Measurements from ENCODE around the gene UBE3C. TPM values are rescaled to one million over a fixed set of nuclear protein-coding genes. Genes with fewer than 3 reads are reported as not detected.
"Not testable (repeated sequence)": the region's sequence is repeated elsewhere in the genome, so short reads cannot be mapped to it uniquely, and the experiment has no call there.

Gene UBE3C
- total and polyA plus RNA-seq, 9 of the 15 experiments (the other 6 are each of a cell fraction or from before 2014, with no cell fraction given) = 9.6 to 91.7 (median 75.4) TPM

DNA sequence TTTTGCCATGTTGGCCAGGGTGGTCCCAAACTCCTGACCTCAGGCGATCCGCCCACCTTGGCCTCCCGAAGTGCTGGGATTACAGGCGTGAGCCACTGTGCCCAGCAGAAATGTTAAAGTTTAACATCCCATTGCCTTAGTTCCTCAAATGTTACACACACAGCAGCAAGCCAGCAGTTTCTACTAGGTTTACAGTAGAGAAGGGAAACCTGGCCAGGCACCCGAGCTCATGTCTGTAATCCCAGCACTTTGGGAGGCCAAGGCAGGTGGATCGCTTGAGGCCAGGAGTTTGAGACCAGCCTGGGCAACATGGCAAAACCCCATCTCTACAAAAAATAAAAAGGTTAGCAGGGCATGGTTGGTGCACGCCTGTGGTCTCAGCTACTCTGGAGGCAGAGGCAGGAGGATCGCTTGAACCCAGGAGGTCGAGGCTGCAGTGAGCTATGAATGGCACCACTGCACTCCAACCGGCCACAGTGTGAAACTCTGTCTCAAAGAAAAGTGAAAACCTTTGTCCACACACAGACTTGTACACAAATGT is 135.4 kb downstream of the UBE3C start:
- not testable (repeated sequence) for H3K4me2 ChIP-seq (ENCODE audit: insufficient read depth, low read length); BruUV-seq (replicated peaks); H3K9ac ChIP-seq (ENCODE audit: insufficient read depth in 1 of 2, low read depth in 2 of 2, low read length in 2 of 2); FAIRE-seq; DNase-seq (ENCODE audit: extremely low read depth in 1 of 4, low spot score in 3 of 4); H2AFZ ChIP-seq (ENCODE audit: low read depth, low read length); H3K9me3 ChIP-seq (replicated peaks; ENCODE audit: control insufficient read depth, insufficient read depth, low read depth, low read length); H4K20me1 ChIP-seq (replicated peaks; ENCODE audit: control insufficient read depth, insufficient read depth, low read length); H3K9me1 ChIP-seq (ENCODE audit: control insufficient read depth, insufficient read depth, low read length); H3K27ac ChIP-seq (ENCODE audit: extremely low read depth, low read depth, low read length); ATAC-seq; H3K4me3 ChIP-seq; H3K79me2 ChIP-seq (ENCODE audit: control insufficient read depth, insufficient read depth, low read length)
- Histone ChIP-seq H3K4me1 (replicated peaks in 1 of 2; ENCODE audit: control insufficient read depth in 2 of 2, insufficient read depth in 2 of 2, low read length in 2 of 2) (peaks cover 4 to 32% of the 10 kb centered on the region in 2 experiments; a peak in 4 of 5 replicates), H3K36me3 (ENCODE audit: control insufficient read depth, insufficient read depth, low read length) (peaks cover 31% of the 10 kb centered on the region; the same call in 2 of the 3 replicates), H3K27me3 (ENCODE audit: control insufficient read depth in 2 of 2, insufficient read depth in 2 of 2, low read length in 2 of 2) (peaks cover 2 to 13% of the 10 kb centered on the region in 2 experiments; a peak in 3 of 5 replicates)
- WGBS (ENCODE audit: insufficient coverage, low coverage, missing lambda C conversion rate) = 74% methylated on average over 9 of the region's 10 CpGs
- ChIA-PET CTCF (ENCODE audit: low intra/inter-chr PET ratio) (interaction anchor here (0.7 to 1.3 kb wide), 4 partner anchors 45 to 366 kb away, joined by 3 to 8 read pairs (median 4); no protein-coding TSS in a partner anchor), POLR2A (interaction anchor here (0.7 to 1.3 kb wide), 5 partner anchors 10 to 549 kb away, joined by 3 to 6 read pairs (median 3); no protein-coding TSS in a partner anchor)
- in situ Hi-C loops (cut with MboI) (loop anchor here (10.0 kb wide), 1 partner anchor 1469 kb away; no protein-coding TSS in a partner anchor), intact Hi-C loops (cut with micrococcal nuclease) (loop anchor here (5.0 kb wide), 3 partner anchors 68 to 1477 kb away; no protein-coding TSS in a partner anchor)

DNA sequence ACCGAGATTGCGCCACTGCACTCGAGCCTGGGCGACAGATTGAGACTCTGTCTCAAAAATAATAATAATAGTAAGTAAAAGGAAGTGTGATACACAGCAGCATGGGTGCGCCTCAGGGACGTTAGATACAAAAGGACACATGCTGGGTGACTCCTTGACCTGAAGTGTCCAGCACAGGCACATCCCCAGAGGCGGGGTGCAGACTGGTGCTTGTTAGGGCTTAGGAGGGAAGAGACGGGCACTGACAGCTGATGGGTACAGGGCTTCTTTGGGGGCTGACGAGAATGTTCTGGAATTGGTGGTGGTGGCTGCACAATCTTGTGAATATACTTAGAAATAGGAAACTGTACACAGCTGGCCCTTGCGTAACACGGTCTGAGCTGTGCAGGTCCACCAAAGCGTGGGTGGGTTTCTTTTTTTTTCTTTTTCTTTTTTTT is 136.3 kb downstream of the UBE3C start:
- ATAC-seq = no peak
- H2AFZ ChIP-seq (ENCODE audit: low read depth, low read length) = no peak overlapping the region
- H3K4me3 ChIP-seq = no peak overlapping the region
- no TSS peak for BruUV-seq (replicated peaks)
- ChIA-PET CTCF (ENCODE audit: low intra/inter-chr PET ratio) (no interaction called here), POLR2A (interaction anchor here (0.8 to 1.3 kb wide), 3 partner anchors 9 to 325 kb away, joined by 3 to 6 read pairs (median 4); no protein-coding TSS in a partner anchor)
- no peak overlapping the region for H3K4me2 ChIP-seq (ENCODE audit: insufficient read depth, low read length)
- peaks cover 4 to 37% of the 10 kb centered on the region in 2 experiments; a peak in 4 of 5 replicates for H3K4me1 ChIP-seq (replicated peaks in 1 of 2; ENCODE audit: control insufficient read depth in 2 of 2, insufficient read depth in 2 of 2, low read length in 2 of 2)
- no peaks in the 10 kb centered on the region for H3K9me3 ChIP-seq (replicated peaks; ENCODE audit: control insufficient read depth, insufficient read depth, low read depth, low read length)
- no peak overlapping the region for H3K9ac ChIP-seq (ENCODE audit: insufficient read depth in 1 of 2, low read depth in 2 of 2, low read length in 2 of 2)
- no peak for FAIRE-seq
- no peak overlapping the region for H3K27ac ChIP-seq (ENCODE audit: extremely low read depth, low read depth, low read length)
- no peaks in the 10 kb centered on the region for H3K9me1 ChIP-seq (ENCODE audit: control insufficient read depth, insufficient read depth, low read length)
- no peaks in the 10 kb centered on the region for H3K79me2 ChIP-seq (ENCODE audit: control insufficient read depth, insufficient read depth, low read length)
- H3K36me3 ChIP-seq (ENCODE audit: control insufficient read depth, insufficient read depth, low read length) = peaks cover 23% of the 10 kb centered on the region; the same call in 1 of the 3 replicates
- H3K27me3 ChIP-seq (ENCODE audit: control insufficient read depth in 2 of 2, insufficient read depth in 2 of 2, low read length in 2 of 2) = peaks cover 5 to 19% of the 10 kb centered on the region in 2 experiments; a peak in 4 of 5 replicates
- peak in 1 of 4 experiments; percentile 16 for DNase-seq (ENCODE audit: extremely low read depth in 1 of 4, low spot score in 3 of 4)
- H4K20me1 ChIP-seq (replicated peaks; ENCODE audit: control insufficient read depth, insufficient read depth, low read length) = peaks cover 3% of the 10 kb centered on the region
- WGBS (ENCODE audit: insufficient coverage, low coverage, missing lambda C conversion rate) = 49% methylated on average over 12 of the region's 12 CpGs
- intact Hi-C loops (cut with micrococcal nuclease) = loop anchor here (5.0 kb wide), 3 partner anchors 67 to 1478 kb away; no protein-coding TSS in a partner anchor
- in situ Hi-C loops (cut with MboI) = loop anchor here (10.0 kb wide), 1 partner anchor 1470 kb away; no protein-coding TSS in a partner anchor
- TF ChIP-seq EGR1 (conservative IDR thresholded peaks at IDR 0.05) (peak; percentile 54; the same call in 1 of the 2 replicates), SRSF3 (IDR thresholded peaks at IDR 0.05; ENCODE audit: insufficient read depth, low read length) (no peak), ARID2 (IDR thresholded peaks at IDR 0.05) (no peak)
- TF ChIP-seq, protein P1, sequence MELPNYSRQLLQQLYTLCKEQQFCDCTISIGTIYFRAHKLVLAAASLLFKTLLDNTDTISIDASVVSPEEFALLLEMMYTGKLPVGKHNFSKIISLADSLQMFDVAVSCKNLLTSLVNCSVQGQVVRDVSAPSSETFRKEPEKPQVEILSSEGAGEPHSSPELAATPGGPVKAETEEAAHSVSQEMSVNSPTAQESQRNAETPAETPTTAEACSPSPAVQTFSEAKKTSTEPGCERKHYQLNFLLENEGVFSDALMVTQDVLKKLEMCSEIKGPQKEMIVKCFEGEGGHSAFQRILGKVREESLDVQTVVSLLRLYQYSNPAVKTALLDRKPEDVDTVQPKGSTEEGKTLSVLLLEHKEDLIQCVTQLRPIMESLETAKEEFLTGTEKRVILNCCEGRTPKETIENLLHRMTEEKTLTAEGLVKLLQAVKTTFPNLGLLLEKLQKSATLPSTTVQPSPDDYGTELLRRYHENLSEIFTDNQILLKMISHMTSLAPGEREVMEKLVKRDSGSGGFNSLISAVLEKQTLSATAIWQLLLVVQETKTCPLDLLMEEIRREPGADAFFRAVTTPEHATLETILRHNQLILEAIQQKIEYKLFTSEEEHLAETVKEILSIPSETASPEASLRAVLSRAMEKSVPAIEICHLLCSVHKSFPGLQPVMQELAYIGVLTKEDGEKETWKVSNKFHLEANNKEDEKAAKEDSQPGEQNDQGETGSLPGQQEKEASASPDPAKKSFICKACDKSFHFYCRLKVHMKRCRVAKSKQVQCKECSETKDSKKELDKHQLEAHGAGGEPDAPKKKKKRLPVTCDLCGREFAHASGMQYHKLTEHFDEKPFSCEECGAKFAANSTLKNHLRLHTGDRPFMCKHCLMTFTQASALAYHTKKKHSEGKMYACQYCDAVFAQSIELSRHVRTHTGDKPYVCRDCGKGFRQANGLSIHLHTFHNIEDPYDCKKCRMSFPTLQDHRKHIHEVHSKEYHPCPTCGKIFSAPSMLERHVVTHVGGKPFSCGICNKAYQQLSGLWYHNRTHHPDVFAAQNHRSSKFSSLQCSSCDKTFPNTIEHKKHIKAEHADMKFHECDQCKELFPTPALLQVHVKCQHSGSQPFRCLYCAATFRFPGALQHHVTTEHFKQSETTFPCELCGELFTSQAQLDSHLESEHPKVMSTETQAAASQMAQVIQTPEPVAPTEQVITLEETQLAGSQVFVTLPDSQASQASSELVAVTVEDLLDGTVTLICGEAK (IDR thresholded peaks at IDR 0.05) = no peak
- TF ChIP-seq, protein P1 (CRISPR knock-in tag; IDR thresholded peaks at IDR 0.05) = no peak

Data from K562 (cell line).